ENCODE measurements around the gene KSR2. TPM values are rescaled to one million over a fixed set of nuclear protein-coding genes. Genes with fewer than 3 reads are reported as not detected.

Gene KSR2
- total RNA-seq, 1 donor from 2014 or later: not detected

GRCh38 chr12:117433878-117434277 lies 534.9 kb downstream of the KSR2 start:
- no peaks in the 10 kb centered on the region for H3K36me3 Mint-ChIP-seq (ENCODE audit: low read depth)
- no peak for DNase-seq (ENCODE audit: low spot score)
- H3K27me3 Mint-ChIP-seq (ENCODE audit: low read depth): peaks cover 10% of the 10 kb centered on the region
- TF ChIP-seq CTCF (IDR thresholded peaks at IDR 0.05): no peak
- no peaks in the 10 kb centered on the region for H3K4me1 Mint-ChIP-seq (ENCODE audit: low read depth)
- no peak overlapping the region for H3K27ac Mint-ChIP-seq (ENCODE audit: unreplicated experiment)
- no peak overlapping the region for H3K4me3 Mint-ChIP-seq (ENCODE audit: unreplicated experiment)
- H3K9me3 Mint-ChIP-seq (ENCODE audit: low read depth): no peaks in the 10 kb centered on the region

GRCh38 chr12:117430246-117430645 lies 538.5 kb downstream of the KSR2 start:
- Mint-ChIP-seq H3K27me3 (ENCODE audit: low read depth) (no peaks in the 10 kb centered on the region), H3K36me3 (ENCODE audit: low read depth) (no peaks in the 10 kb centered on the region), H3K9me3 (ENCODE audit: low read depth) (no peaks in the 10 kb centered on the region), H3K27ac (ENCODE audit: unreplicated experiment) (no peak overlapping the region), H3K4me3 (ENCODE audit: unreplicated experiment) (no peak overlapping the region), H3K4me1 (ENCODE audit: low read depth) (no peaks in the 10 kb centered on the region)
- no peak for DNase-seq (ENCODE audit: low spot score)
- no peak for TF ChIP-seq CTCF (IDR thresholded peaks at IDR 0.05)

- H3K27me3 Mint-ChIP-seq (ENCODE audit: low read depth): peaks cover under 1% of the 10 kb centered on the region
Observed at GRCh38 chr12:117427211-117427610, 541.6 kb downstream of the KSR2 start.

GRCh38 chr12:117421987-117422386 lies 546.8 kb downstream of the KSR2 start:
- peaks cover 10% of the 10 kb centered on the region for H3K27me3 Mint-ChIP-seq (ENCODE audit: low read depth)
- H3K27ac Mint-ChIP-seq (ENCODE audit: unreplicated experiment): no peak overlapping the region
- H3K4me1 Mint-ChIP-seq (ENCODE audit: low read depth): no peaks in the 10 kb centered on the region
- no peak for DNase-seq (ENCODE audit: low spot score)
- no peak for TF ChIP-seq CTCF (IDR thresholded peaks at IDR 0.05)
- H3K9me3 Mint-ChIP-seq (ENCODE audit: low read depth): peaks cover 4% of the 10 kb centered on the region
- no peaks in the 10 kb centered on the region for H3K36me3 Mint-ChIP-seq (ENCODE audit: low read depth)
- no peak overlapping the region for H3K4me3 Mint-ChIP-seq (ENCODE audit: unreplicated experiment)

More at GRCh38 chr12:117427211-117427610, 541.6 kb downstream of the KSR2 start:
- no peak overlapping the region for H3K27ac Mint-ChIP-seq (ENCODE audit: unreplicated experiment)
- TF ChIP-seq CTCF (IDR thresholded peaks at IDR 0.05): no peak
- no peaks in the 10 kb centered on the region for H3K36me3 Mint-ChIP-seq (ENCODE audit: low read depth)
- no peaks in the 10 kb centered on the region for H3K9me3 Mint-ChIP-seq (ENCODE audit: low read depth)
- H3K4me3 Mint-ChIP-seq (ENCODE audit: unreplicated experiment): no peak overlapping the region
- no peak for DNase-seq (ENCODE audit: low spot score)
- H3K4me1 Mint-ChIP-seq (ENCODE audit: low read depth): no peaks in the 10 kb centered on the region

GRCh38 chr12:117421068-117421752 lies 547.6 kb downstream of the KSR2 start:
- Mint-ChIP-seq H3K27ac (ENCODE audit: unreplicated experiment) (no peak overlapping the region), H3K4me3 (ENCODE audit: unreplicated experiment) (no peak overlapping the region), H3K36me3 (ENCODE audit: low read depth) (no peaks in the 10 kb centered on the region), H3K27me3 (ENCODE audit: low read depth) (peaks cover 10% of the 10 kb centered on the region), H3K9me3 (ENCODE audit: low read depth) (peaks cover 4% of the 10 kb centered on the region), H3K4me1 (ENCODE audit: low read depth) (no peaks in the 10 kb centered on the region)
- no peak for TF ChIP-seq CTCF (IDR thresholded peaks at IDR 0.05)
- DNase-seq (ENCODE audit: low spot score): no peak
